HFFc6 (cell line): ENCODE measurements around the gene NEK6. TPM values are rescaled to one million over a fixed set of nuclear protein-coding genes. Genes with fewer than 3 reads are reported as not detected.
A peak's percentile ranks its signal among the peaks of the same experiment; 100 is the strongest.

Experiments
- DNase-seq: peaks from one replicate; pipeline ENCODE4 v3.0.0-alpha.2; 2018
- H3K27ac Mint-ChIP-seq: 2 replicates; pipeline ENCODE4 v1.8.0; 2020; ENCODE audit warnings: mild to moderate bottlenecking, mixed read lengths
- H3K27me3 Mint-ChIP-seq: 2 replicates; pipeline ENCODE4 v1.8.0; 2021; ENCODE audit warnings: mild to moderate bottlenecking, moderate library complexity, mixed read lengths; ENCODE audit not compliant: insufficient read depth
- H3K36me3 Mint-ChIP-seq: 2 replicates; pipeline ENCODE4 v1.8.0; 2021; ENCODE audit warnings: low read depth, mixed read lengths
- H3K4me1 Mint-ChIP-seq: 2 replicates; pipeline ENCODE4 v1.8.0; 2020; ENCODE audit warnings: low read depth, mixed read lengths
- H3K4me3 Mint-ChIP-seq: 2 replicates; pipeline ENCODE4 v1.8.0; 2020; ENCODE audit warnings: mild to moderate bottlenecking, moderate library complexity, mixed read lengths
- H3K9me3 Mint-ChIP-seq: 2 replicates; pipeline ENCODE4 v1.8.0; 2020; ENCODE audit warnings: mild to moderate bottlenecking, mixed read lengths
- total RNA-seq, 6 experiments: library from RNA; stranded (reverse); fragmentation: NEBNext Ultra II Directional; extraction: Animal tissue kit (Norgen Biotek cat#: 25700); gene quantifications; 2 replicates in 1 of 6; 3 replicates in 5 of 6; pipeline ENCODE4 v1.2.3, GENCODE V29; 2021
- TF ChIP-seq, protein P1 (sequence below): fragments of 200-600 bp; sonication (generic); IDR thresholded peaks from 2 replicates; pipeline ENCODE4 v1.5.0; 2021; ENCODE audit warnings: antibody characterized with exemption, mild to moderate bottlenecking

Gene NEK6
- total RNA-seq, 6 experiments from 2014 or later: 66.5 to 81.1 (median 71.4) TPM

DNA sequence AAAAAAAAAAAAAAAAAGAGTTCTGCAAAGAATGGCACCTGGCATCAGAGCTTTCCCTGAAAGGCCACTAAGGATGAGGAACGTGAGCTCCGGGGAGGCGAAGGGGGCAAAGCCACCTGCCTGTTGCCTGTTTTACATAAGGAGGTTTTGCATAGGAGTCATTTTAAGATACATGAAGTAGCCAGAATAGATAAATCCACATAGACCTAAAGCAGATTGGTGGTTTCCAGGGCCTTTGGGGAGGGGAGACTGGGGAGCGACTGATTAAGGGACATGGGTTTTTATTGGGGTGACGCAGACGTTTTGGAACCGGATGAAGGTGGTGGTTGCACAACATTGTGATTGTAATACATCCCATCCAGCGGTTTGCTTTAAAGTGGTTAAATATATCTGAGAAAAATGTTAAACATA lies 7.1 kb downstream of the NEK6 start:
- peak; percentile 75 for DNase-seq
- Mint-ChIP-seq H3K27me3 (peaks cover 1% of the 10 kb centered on the region), H3K4me3 (no peak overlapping the region), H3K9me3 (no peaks in the 10 kb centered on the region), H3K4me1 (peaks cover 91% of the 10 kb centered on the region), H3K27ac (peak overlapping the region; percentile 60), H3K36me3 (peaks cover 25% of the 10 kb centered on the region)
- TF ChIP-seq, protein P1, sequence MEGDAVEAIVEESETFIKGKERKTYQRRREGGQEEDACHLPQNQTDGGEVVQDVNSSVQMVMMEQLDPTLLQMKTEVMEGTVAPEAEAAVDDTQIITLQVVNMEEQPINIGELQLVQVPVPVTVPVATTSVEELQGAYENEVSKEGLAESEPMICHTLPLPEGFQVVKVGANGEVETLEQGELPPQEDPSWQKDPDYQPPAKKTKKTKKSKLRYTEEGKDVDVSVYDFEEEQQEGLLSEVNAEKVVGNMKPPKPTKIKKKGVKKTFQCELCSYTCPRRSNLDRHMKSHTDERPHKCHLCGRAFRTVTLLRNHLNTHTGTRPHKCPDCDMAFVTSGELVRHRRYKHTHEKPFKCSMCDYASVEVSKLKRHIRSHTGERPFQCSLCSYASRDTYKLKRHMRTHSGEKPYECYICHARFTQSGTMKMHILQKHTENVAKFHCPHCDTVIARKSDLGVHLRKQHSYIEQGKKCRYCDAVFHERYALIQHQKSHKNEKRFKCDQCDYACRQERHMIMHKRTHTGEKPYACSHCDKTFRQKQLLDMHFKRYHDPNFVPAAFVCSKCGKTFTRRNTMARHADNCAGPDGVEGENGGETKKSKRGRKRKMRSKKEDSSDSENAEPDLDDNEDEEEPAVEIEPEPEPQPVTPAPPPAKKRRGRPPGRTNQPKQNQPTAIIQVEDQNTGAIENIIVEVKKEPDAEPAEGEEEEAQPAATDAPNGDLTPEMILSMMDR: no peak

DNA sequence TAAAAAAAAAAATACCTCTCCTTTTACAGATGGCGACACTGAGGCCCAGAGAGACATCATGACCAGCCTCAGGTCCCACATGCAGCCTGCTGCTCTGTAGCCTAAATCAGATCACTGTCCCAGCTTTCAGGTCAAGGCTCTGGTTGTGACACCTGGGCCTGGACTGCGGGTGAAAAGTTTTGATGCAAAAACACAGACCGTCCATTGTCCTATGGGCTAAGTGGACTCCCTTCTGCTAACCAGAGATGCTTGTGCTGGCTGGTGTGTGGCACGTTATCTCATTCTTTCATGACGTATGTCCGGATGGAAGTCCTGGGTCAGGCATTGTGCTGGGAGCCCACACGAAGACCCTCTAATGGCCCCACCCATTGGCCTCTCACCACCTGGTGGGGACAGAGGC lies 7.8 kb downstream of the NEK6 start:
- H3K27ac Mint-ChIP-seq: peak overlapping the region; percentile 88
- H3K4me3 Mint-ChIP-seq: peak overlapping the region; percentile 10
- H3K4me1 Mint-ChIP-seq: peaks cover 88% of the 10 kb centered on the region
- H3K36me3 Mint-ChIP-seq: peaks cover 25% of the 10 kb centered on the region
- TF ChIP-seq, protein P1: 0 out of 2 replicates have a peak, but pooled peaks have one; percentile 10
- H3K9me3 Mint-ChIP-seq: no peaks in the 10 kb centered on the region
- no peak for DNase-seq
- peaks cover 1% of the 10 kb centered on the region for H3K27me3 Mint-ChIP-seq

DNA sequence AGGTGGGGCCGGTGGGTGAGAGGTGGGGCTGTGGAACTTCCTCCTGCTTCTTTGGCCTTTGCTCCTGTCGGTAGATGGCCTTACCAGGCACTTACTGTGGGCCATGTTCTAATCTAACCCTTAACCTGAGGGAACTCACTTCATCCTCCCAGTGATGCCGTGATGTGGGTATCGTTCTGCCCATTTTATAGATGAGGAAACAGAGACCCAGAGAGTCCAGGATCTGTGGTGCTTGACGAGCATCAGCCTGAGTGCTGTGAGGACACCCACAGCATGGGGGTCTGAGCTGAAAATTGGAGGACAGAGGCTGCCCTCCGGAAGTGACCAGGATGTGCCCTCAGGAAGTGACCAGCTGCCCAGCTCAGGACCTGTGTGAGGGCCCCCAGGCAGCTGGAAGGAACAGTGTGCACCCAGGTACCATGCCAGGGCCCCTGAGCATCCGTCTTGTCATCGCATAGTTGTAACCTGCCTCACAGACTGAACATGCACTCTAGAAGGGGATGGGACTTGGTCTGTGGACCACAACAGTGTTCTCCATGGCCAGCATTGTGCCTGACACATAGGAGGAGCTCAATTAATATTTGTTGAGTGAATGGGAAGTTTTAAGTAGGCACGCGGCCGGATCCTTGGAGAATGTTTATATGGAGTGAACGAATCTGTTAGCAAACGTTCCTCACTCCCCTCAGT lies 8.5 kb downstream of the NEK6 start:
- no peaks in the 10 kb centered on the region for H3K9me3 Mint-ChIP-seq
- H3K27me3 Mint-ChIP-seq: peaks cover 1% of the 10 kb centered on the region; the same call in 1 of the 2 replicates
- peaks cover 29% of the 10 kb centered on the region for H3K36me3 Mint-ChIP-seq
- H3K4me3 Mint-ChIP-seq: peak overlapping the region; percentile 49
- H3K27ac Mint-ChIP-seq: peak overlapping the region; percentile 88
- peaks cover 80% of the 10 kb centered on the region for H3K4me1 Mint-ChIP-seq
- peak; percentile 53 for DNase-seq
- TF ChIP-seq, protein P1: no peak

DNA sequence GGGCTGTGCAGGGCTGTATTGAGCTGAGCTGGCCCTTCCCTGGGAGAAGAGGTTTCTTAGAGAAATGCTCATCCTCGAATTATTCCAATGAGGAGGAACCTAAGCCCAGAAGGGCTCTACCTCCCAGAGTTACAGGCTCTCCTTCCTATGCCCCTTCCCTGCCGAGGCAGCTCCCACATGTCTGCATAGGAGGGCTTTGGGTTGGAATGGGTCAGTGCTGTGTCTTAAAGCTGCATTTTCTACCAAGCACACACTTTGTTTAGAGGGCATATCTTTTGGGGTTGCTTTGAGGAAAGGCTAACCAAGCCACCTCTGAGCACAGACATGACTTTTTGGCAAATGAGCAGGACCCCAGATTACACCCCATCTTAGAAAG lies 9.1 kb downstream of the NEK6 start:
- Mint-ChIP-seq H3K9me3 (no peaks in the 10 kb centered on the region), H3K4me1 (peaks cover 75% of the 10 kb centered on the region), H3K36me3 (peaks cover 25% of the 10 kb centered on the region), H3K27me3 (peaks cover 1% of the 10 kb centered on the region; the same call in 1 of the 2 replicates), H3K4me3 (peak overlapping the region; percentile 49), H3K27ac (peak overlapping the region; percentile 88)
- DNase-seq: no peak
- TF ChIP-seq, protein P1: no peak

DNA sequence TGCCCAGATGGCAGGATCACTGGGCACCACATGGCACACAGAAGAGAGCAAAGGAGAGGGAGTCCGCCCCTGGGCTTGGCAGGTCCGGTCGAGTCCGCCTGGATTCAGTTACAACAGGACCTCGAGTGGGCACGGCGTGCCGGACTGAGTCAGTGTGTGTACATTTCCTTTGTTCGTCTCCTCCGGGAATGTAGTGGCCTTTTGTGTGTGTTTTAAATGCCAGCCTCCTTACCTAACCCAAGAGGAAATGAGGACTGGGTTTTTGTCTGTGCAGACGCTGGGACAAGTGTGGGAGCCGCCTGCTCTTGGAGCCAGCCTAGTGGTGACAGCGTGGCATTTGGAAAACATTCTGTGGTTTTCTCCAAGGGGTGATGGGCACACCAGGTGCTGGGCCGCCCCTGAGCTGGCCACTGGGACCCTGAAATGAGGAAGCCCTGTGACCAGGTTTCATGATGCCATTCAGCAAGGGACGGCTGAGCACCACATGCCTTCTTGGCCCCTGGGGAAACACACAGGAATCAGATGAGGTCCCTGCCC lies 9.6 kb downstream of the NEK6 start:
- H3K36me3 Mint-ChIP-seq: peaks cover 20% of the 10 kb centered on the region
- no peaks in the 10 kb centered on the region for H3K9me3 Mint-ChIP-seq
- DNase-seq: peak; percentile 82
- H3K27me3 Mint-ChIP-seq: peaks cover 1% of the 10 kb centered on the region; the same call in 1 of the 2 replicates
- peaks cover 70% of the 10 kb centered on the region for H3K4me1 Mint-ChIP-seq
- TF ChIP-seq, protein P1: peak; percentile 32
- peak overlapping the region; percentile 88 for H3K27ac Mint-ChIP-seq
- peak overlapping the region; percentile 49 for H3K4me3 Mint-ChIP-seq
